NCI-H2081 (cell line): ENCODE results near the gene ARL8B.
"Not testable (repeated sequence)": the region's sequence is repeated elsewhere in the genome, so short reads cannot be mapped to it uniquely, and the experiment has no call there.

Experiments
- DNase-seq, 2 experiments: peaks; one replicate each; lab custom pipeline; 2025; lab: John Stamatoyannopoulos, UW

The ARL8B gene

DNA sequence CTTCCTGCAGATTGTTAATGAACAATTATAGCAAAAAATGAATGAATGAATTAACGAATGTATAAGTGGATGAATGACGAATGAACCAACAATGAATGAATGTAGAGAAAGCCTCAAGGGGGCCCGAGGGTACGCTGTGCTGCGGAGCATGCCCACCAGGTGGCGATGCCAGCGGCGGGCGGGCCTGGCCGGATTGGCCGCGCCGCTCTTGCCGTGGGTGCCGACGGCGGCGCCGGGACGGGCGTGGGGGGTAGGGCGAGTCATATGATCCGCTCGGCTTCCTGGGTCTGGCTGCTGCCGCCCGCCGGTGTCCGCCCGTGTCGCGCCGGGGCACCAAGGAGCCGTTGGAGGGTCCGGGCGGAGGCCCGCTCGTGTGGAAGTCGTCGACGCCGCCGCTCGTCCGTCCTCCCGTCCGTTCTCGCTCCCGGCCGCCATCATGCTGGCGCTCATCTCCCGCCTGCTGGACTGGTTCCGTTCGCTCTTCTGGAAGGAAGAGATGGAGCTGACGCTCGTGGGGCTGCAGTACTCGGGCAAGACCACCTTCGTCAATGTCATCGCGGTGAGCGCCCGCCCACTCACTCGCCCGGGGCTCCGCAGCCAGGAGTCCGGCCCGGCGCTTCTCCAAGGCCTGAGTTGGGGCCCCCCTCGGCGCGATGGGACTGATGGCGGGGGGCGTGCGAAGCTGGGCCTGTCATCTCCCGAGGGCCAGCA, at the start of gene ARL8B:
ARL8B (plus strand) TSS at position 263 of the 711 bp plus-strand sequence; CDS start at position 437, 174 bp downstream.
- DNase-seq, result peak; percentile 49 to 55

DNA sequence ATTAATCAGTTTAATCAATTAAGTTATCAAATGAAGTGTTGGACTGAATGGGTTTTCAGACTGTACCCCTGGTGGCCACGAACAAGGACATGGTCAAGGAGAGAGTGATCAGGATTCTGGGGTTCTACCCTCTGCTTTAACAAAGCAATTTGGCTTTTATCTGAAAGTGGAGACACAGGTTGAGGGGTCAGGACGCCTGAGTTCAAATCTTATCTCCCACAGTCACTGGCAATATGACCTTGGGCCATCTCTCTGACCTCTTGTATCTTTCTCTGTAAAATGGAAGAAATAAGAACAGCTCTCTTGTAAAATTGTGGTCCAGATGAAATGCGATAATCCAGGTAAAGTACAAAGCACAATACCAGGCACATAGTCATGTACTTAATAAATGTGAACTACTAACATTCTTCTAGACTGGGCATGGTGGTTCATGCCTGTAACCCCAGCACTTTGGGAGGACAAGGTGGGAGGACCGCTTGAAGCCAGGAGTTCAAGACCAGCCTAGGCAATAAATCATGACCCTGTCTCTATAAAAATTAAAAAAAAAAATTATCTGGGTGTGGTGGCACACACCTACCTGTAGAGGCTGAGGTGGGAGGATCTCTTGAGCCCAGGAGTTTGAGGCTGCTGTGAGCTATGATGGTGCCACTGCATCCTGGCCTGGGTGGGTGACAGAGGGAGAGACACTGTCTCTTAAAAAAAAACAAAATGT, 48.6 kb upstream of the ARL8B start:
- no peak for DNase-seq

DNA sequence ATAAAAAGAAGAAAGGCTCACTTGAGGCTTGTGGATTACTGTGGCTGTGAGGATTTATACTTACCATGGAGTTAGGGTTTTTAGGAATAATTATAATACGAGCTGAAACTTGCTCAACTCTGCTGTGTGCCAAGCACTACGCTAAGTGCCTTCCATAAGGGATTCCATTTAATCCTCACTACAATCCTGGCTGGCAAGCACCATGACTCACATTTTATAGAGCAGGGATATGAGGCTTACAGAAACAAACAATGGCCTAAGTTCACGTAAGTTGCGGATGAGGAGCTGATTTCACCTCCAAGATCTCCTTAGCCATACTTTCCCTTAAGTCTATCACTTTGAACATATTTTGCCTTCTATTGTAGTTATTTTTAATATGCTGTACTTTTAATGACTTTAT, 43.9 kb upstream of the ARL8B start:
- DNase-seq, result no peak

DNA sequence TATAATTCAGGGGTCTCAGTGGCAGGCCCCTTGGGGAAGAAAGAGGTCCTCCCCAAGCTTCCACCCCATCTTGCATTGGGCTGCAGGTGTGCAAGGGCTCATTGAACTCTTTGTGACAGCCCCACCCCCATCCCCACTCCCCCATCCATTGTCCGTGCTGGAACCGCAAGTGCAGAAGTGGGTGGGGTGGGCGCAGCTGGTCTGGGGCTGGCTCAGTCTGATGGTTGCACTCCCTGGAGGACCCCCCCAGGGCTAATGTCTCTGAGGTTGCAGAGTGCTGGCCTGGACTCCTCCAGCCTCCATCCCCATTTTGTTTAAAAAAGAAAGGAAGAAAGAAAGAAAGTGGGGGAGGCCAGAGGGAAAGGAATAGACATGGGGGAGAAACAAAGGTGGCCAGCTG, 42.3 kb upstream of the ARL8B start:
- DNase-seq, result no peak

DNA sequence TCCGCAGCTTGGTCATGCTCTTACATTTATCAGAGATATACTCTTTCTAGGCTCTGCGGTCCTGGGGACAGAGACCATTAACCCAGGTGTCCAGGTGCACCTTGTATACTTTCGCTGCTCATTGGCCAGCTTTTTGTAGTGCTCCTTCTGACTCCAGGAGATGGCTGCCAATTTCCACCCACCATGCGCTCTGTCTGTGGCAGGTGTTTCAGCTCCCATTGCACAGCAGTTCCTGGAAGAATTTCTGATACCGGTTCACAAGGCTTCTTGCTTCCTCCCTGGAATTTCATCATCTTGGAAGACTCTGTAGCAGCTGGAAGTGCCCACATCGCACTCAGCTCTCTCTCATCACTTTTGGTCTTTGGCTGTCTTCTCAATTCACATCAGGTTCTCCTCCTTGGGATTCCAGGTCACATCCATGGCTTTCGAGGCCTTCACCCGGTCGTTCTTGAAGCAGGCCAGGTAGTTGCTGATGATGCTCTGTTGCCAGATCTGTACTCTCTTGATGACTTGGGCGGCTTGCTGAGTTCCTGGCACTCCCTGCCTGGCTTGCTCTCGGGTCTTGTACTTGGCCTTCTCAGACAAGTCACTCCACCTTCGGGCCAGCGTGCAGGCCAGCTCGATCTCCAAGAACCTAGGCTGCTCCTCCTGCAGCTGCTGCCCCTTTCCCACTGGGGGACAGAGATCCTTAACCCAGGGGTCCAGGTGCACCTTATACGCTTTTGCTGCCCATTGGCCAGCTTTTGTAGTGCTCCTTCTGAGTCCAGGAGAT, 41.1 kb upstream of the ARL8B start:
- no peak for DNase-seq

DNA sequence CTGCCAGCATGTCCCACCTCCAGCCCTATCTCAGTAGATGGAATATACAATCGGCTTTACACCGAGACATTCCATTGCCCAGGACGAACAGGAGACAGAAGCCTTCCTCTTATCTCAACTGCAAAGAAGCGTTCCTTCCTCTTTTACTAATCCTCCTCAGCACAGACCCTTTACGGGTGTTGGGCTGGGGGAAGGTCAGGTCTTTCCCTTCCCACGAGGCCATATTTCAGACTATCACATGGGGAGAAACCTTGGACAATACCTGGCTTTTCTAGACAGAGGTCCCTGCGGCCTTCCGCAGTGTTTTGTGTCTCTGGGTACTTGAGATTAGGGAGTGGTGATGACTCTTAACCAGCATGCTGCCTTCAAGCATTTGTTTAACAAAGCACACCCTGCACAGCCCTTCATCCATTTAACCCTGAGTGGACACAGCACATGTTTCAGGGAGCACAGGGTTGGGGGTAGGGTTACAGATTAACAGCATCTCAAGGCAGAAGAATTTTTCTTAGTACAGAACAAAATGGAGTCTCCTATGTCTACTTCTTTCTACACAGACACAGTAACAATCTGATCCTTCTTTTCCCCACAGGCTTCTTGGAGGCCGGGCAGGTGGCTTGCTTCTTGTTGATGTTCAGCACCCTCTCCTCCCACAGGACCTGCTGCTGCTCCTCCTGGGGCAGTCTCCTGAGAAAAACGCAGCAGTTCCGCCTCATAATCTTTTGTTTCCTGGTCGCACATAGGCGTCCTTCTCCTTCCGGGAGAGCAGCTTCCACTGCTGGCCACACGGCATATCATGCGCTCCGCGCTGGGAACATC, 39.9 kb upstream of the ARL8B start:
- not testable (repeated sequence) for DNase-seq

DNA sequence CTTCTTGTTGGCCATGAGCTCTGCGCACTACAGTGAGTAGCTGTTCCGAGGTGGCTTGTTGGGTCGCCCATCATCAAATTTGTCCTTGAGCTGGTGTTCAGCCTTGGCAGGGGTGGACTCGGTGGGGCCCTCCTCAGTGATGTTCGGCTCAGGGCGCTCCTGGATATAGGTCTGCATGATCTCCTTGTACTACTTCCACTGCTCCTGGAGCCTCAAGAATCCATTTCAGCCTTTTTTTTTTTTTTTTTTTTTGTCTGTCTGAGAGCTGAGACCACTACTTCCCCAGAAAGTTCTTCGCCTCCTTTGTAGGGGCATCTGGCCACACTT, 39.3 kb upstream of the ARL8B start:
- DNase-seq, result no peak

DNA sequence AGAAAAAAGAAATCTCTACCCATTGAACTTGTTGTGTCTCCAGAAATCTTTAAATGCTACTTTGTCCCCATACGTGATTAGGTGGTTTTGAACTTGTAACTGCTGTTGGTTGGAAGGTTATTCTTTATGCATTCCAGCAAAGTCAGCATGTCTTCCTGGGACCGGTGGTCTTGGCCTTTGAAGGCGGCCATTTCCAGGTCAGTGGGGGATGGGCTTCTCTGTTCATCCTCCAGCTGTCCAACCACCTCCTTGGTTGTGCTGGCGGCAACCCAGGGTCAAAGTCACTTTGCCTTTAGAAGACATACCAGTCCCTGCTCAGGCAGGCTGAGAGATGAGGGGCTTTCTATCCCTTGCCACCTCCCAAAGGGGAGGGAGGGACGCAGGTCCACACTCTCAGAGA, 37.9 kb upstream of the ARL8B start:
- DNase-seq, result no peak

DNA sequence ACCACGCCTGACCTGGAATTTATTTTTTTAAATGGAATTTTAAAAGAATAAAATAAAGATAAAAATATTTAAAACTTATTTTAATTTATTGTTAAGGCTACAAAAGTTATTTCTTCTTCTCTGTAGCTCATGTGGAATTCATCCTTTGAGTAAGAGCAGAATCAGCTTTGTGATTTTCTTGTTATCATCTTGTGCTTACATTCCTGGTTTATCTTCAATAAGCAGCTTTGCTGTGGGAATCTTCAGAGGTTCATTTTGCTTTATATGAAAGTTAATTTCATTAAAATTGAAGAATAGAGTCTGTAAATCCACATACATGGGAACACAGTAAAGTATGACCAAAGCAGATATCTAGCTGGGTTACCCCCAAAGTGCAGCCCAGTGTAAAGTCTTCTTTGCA, 35.4 kb upstream of the ARL8B start:
- DNase-seq, result no peak

DNA sequence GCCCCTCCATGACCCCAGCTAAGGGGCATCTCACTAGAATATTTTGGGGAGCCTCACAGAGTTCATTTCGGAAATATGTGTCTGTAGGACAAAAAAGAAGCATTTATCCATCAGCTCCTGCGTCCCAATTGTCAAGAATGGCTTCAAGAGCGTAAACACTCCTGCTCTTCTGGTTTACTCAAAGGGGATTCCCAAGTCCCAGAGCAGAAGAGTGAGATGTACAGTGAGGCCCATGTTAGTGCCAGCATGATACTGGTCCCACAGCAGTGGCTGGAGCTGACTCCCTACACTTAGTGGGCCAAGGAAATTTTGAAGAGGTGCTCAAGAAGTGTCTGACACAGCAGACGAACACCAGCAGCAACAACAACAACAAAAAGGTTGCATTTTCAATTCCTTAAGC, 34.9 kb upstream of the ARL8B start:
- DNase-seq, result no peak

DNA sequence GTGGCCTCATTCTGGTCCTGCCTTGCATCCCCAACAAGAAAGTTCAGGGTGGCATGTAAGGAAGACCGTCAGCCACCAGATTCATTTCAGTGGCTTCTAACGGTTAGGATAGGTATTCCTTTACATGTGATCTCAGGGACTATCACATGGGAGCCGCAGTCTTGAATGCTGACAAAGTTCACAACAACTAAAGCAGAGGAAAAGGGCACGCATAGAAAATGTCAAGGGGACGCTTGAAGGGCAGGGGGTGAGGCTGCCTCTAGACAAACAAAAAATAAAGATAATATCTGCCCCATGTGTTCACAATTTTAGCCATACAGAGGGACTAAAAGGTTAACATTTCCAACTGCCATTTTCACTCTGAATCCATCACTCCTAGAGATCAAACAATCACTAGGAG, 31.9 kb upstream of the ARL8B start:
- DNase-seq, result no peak

DNA sequence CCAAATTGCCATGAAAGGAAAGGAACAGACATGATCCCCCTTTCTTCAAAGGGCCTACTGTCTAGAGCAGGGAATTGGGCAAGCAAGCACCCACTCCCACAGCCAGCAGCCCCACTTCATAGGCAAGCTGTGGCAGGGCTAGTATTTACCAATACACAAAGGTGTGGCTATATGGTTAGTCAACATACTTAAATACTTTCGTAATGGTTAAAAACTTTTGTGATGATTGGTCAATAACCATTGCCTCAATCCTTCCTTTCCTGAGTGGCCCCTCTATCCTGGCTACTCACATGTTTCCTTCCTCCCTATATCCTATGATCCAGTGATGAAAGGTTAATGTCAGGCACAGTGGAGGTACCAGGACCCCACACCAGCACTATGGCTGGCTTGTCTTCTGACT, 30.1 kb upstream of the ARL8B start:
- DNase-seq, result no peak

DNA sequence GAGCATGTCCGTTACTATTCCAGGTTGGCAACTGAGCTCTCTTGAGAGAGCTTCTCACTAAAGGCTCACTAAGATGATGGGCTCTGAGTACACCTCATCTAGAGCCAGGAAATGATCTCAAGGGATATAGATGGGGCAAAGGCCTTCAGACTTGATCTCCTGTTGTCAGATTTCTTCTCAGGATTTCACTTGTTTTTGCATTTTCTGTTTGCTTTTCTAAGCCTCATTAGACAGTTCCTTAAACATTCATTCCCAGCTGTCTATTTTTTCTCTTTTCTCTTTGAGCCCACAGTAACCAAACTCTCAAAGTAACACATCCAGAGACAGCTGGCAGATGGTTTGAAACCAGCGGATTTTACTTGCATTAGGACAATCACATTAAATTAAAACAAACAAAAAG, 28.4 kb upstream of the ARL8B start:
- DNase-seq, result no peak

DNA sequence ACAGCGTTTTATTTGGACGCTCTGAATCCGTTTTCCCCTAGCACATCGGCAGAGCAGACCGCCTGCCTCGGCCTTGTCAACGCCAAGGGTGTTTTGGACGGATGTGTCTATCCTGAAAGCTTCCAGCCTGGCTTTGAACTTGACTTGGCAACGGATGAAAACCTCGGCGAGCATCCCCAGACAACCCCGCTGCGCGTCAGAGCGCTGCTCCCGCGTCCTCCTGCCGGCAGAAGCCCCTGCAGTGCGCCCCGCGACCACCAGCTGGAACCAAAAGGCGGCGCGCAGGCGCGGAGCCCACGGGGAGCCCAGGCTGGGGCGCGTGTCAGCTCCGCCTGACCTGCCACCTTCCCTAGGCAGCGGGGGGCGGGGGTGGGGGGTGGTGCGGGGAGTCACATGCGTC, 26.2 kb upstream of the ARL8B start:
- no peak for DNase-seq

DNA sequence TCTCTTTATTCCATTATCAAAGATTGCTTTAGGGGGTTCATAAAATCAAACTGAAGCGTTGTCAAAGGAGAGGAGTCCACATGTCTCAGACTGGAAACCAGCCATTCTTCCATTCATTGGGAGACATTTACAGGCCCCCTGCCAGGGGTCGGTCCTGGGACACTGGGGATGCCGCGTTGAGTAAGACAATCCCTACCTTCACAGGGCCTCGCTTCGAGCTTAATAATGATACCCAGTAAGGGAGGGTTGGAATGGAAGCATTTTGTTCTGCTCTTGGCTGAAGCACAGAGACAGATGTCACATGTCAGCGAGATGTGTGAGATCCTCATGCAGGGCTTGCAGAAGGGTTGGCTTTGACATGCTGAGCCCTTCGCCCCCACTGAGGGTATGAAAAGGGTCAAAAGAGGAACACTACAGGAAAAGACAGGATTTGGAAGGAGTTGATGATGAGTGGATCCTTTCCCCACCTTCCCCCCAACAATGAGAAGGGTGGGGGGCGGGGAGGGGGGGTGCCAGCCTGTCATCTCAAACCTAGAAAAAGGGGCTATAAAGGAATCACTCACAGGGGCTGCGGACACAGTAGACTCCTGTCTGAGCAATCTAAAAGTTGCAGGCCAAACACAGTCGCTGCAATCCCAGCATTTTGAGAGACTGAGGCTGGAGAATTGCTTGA, 25.6 kb upstream of the ARL8B start:
- DNase-seq, result no peak

DNA sequence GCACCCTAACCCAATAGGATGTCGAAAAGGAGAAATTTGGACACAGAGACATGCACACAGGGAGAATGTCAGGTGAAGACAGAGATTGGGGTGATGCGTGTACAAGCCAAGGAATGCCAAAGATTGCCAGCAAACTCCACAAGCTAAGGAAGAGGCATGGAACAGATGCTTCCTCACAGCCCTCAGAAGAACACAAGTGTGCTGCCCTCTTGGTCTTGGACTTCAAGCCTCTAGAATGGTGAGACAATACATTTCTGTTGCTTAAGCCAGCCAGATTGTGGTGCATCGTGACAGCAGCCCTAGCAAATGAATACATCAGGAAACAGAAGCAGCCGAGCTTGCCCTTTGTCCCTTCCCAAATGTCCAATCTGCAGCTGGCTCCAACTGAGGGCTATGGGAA, 23.7 kb upstream of the ARL8B start:
- DNase-seq, result no peak

DNA sequence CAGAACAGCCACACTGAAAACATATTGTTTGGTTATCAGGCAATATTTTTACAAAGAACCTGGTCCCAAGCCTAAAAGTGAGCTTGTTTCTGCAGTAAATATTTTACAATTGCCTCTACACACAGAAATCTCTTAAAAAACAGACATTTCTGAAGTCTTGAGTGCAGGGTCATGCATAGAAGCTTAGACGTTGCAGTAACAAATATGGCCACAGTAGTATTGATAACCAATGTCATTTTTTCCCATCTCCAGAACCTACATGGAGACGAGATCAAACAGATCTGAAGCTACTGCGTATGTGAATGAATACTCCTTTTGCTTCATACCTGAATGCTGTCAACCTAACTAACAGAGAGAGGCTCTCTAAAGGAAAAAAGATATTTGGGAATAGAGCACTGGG, 19.6 kb upstream of the ARL8B start:
- no peak for DNase-seq

DNA sequence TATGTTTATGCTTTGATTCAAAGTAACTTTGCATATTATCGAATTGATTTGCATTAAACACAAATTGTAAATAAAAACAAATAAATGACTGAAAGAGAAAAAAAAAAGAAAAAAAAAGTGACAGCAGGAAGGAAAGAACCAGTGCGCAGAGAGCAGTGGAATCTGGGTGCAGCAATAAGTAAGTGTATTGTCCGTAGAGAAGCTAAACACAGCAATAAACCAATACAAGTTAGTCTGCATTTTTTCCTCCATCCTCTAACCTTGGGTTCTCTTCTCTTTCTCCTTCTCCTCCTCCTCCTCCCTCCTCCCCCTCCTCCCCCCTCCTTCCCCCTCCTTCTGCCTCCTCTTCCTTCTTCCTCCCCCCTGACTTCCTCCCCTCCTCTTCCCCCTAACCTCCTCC, 18.3 kb upstream of the ARL8B start:
- no peak for DNase-seq

DNA sequence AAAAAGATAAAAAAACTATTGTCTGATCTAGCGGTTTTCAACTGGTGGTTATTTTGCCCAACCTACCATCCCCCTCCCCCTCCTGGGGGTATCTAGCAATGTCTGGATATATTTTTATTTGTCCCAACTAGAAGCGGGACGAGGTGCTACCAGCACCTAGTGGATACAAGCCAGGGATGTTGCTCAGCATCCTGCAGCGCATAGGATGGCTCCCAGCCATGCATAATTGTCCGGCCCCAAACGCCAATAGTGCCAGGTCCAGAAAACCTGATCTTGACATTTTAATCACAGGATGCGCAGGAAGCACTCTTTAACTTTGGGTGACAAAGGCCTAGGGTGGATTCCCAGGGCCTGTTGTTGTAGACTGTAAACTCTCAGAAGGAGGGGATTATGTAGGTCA, 17.0 kb upstream of the ARL8B start:
- DNase-seq, result no peak

DNA sequence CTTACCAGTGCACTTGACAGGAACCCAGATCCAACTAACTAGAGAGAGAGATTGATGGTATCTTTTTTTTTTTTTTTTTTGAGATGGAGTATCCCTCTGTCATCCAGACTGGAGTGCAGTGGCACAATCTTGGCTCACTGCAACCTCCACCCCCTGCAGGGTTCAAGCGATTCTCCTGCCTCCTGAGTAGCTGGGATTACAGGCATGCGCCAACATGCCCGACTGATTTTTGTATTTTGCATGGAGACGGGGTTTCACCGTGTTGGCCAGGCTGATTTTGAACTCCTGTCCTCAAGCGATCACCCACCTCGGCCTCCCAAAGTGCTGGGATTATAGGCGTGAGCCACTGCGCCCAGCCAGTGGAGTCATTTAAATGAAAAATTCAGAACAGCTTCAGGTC, 15.7 kb upstream of the ARL8B start:
- not testable (repeated sequence) for DNase-seq

DNA sequence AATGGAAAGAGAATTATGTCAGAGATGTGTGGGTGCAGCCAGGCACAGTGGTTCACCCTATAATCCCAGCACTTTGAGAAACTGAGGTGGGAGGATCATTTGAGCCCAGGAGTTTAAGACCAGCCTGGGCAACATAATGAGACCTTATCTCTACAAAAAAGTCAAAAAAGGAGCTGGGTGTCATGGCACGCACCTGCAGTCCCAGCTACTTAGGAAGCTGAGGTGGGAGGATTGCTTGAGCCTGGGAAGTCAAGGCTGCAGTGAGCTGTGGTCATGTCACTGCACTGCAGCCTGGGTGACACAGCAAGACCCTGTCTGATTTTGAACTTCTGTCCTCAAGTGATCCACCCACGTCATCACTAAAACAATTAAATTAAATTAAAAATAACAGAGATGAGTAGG, 15.2 kb upstream of the ARL8B start:
- not testable (repeated sequence) for DNase-seq

DNA sequence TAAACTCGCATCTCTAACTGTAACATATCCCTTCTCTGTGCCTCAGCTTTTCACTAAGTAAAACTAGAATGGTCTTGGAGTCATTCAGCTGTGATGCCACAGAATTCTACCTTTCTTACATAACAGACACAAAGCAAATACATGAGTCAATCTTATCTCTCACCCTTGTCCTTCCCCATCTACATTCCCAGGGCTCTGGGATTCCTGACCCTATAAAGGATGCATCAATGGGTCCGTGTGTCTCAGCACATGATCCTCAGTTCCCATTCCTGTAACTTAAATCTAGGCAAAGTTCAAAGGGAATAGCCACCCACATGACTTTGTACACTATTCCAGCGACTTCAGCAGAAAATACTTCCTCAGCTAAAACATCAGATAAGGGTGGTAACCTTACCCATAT, 11.8 kb upstream of the ARL8B start:
- no peak for DNase-seq
